H9 (cell line): ENCODE measurements around the gene RFT1. TPM values are rescaled to one million over a fixed set of nuclear protein-coding genes. Genes with fewer than 3 reads are reported as not detected.

Experiments
- DNase-seq: peaks from one replicate; pipeline ENCODE4 v3.0.0-alpha.2; 2017
- H2AFZ ChIP-seq: one replicate; pipeline ENCODE4 v1.6.1; 2013; ENCODE audit warnings: mild to moderate bottlenecking, low read length, control low read depth, moderate library complexity
- H2AK5ac ChIP-seq: 2 replicates; pipeline ENCODE4 v1.6.1; 2013; ENCODE audit warnings: low read length, control low read depth, mixed read lengths; ENCODE audit not compliant: insufficient read length
- H2BK120ac ChIP-seq: one replicate; pipeline ENCODE4 v1.6.1; 2013; ENCODE audit warnings: low read depth, mild to moderate bottlenecking, low read length, control low read depth, inconsistent platforms; ENCODE audit not compliant: poor library complexity, severe bottlenecking
- H2BK12ac ChIP-seq: 2 replicates; pipeline ENCODE4 v1.6.1; 2013; ENCODE audit warnings: low read length, control low read depth, mixed read lengths, low read depth; ENCODE audit not compliant: insufficient read length
- H2BK15ac ChIP-seq: 2 replicates; pipeline ENCODE4 v1.6.1; 2013; ENCODE audit warnings: low read depth, low read length, control low read depth
- H2BK20ac ChIP-seq: one replicate; pipeline ENCODE4 v1.6.1; 2013; ENCODE audit warnings: low read depth, mild to moderate bottlenecking, low read length, control low read depth, inconsistent platforms; ENCODE audit not compliant: poor library complexity, severe bottlenecking
- H2BK5ac ChIP-seq: 2 replicates; pipeline ENCODE4 v1.6.1; 2013; ENCODE audit warnings: low read length, control low read depth, mixed read lengths; ENCODE audit not compliant: insufficient read length
- H3K14ac ChIP-seq: 2 replicates; pipeline ENCODE4 v1.6.1; 2013; ENCODE audit warnings: low read length, control low read depth; ENCODE audit not compliant: insufficient read depth
- H3K18ac ChIP-seq: 2 replicates; pipeline ENCODE4 v1.6.1; 2013; ENCODE audit warnings: low read depth, mild to moderate bottlenecking, mixed read lengths, low read length, control low read depth; ENCODE audit not compliant: insufficient read length
- H3K23ac ChIP-seq: 2 replicates; pipeline ENCODE4 v1.6.1; 2013; ENCODE audit warnings: low read length, control low read depth, mixed read lengths, low read depth; ENCODE audit not compliant: insufficient read length
- H3K23me2 ChIP-seq: 2 replicates; pipeline ENCODE4 v1.6.1; 2013; ENCODE audit warnings: low read depth, mild to moderate bottlenecking, mixed read lengths, low read length, control low read depth; ENCODE audit not compliant: insufficient read length, poor library complexity, severe bottlenecking
- H3K27ac ChIP-seq: 2 replicates; pipeline ENCODE4 v1.5.1; 2013; ENCODE audit warnings: low read length, control low read depth, mixed read lengths, low read depth; ENCODE audit not compliant: insufficient read length
- H3K27me3 ChIP-seq: 2 replicates; pipeline ENCODE4 v1.6.1; 2013; ENCODE audit warnings: low read length, control low read depth, inconsistent platforms; ENCODE audit not compliant: insufficient read depth
- H3K4ac ChIP-seq: 2 replicates; pipeline ENCODE4 v1.6.1; 2013; ENCODE audit warnings: low read depth, mild to moderate bottlenecking, control low read depth, inconsistent platforms, low read length, moderate library complexity
- H3K4me1 ChIP-seq: 2 replicates; pipeline ENCODE4 v1.6.1; 2013; ENCODE audit warnings: low read length, control low read depth, inconsistent platforms; ENCODE audit not compliant: insufficient read depth
- H3K4me2 ChIP-seq: 2 replicates; pipeline ENCODE4 v1.6.1; 2013; ENCODE audit warnings: low read length, control low read depth, mixed read lengths; ENCODE audit not compliant: insufficient read length, insufficient read depth
- H3K56ac ChIP-seq: 2 replicates; pipeline ENCODE4 v1.6.1; 2013; ENCODE audit warnings: low read depth, mild to moderate bottlenecking, mixed read lengths, low read length, control low read depth; ENCODE audit not compliant: insufficient read length
- H3K79me1 ChIP-seq: 2 replicates; pipeline ENCODE4 v1.6.1; 2013; ENCODE audit warnings: low read depth, mild to moderate bottlenecking, moderate library complexity, low read length, control low read depth, inconsistent platforms; ENCODE audit not compliant: insufficient read depth, poor library complexity, severe bottlenecking
- H3K79me2 ChIP-seq: 2 replicates; pipeline ENCODE4 v1.6.1; 2013; ENCODE audit warnings: low read length, control low read depth, inconsistent platforms; ENCODE audit not compliant: insufficient read depth
- H3K9ac ChIP-seq: 2 replicates; pipeline ENCODE4 v1.6.1; 2013; ENCODE audit warnings: low read length, control low read depth, mixed read lengths; ENCODE audit not compliant: insufficient read length; ENCODE audit errors: extremely low read depth
- H3K9me3 ChIP-seq: one replicate; pipeline ENCODE4 v1.6.1; 2013; ENCODE audit warnings: low read depth, low read length, inconsistent platforms; ENCODE audit not compliant: control insufficient read depth
- H3T11ph ChIP-seq: one replicate; pipeline ENCODE4 v1.6.1; 2013; ENCODE audit warnings: mild to moderate bottlenecking, low read length, control low read depth, inconsistent platforms
- H4K20me1 ChIP-seq: one replicate; pipeline ENCODE4 v1.6.1; 2013; ENCODE audit not compliant: control insufficient read depth, insufficient read length, insufficient read depth
- H4K5ac ChIP-seq: 2 replicates; pipeline ENCODE4 v1.6.1; 2013; ENCODE audit warnings: low read depth, mild to moderate bottlenecking, mixed read lengths, low read length, control low read depth; ENCODE audit not compliant: insufficient read length
- H4K8ac ChIP-seq: replicated peaks from 2 replicates; pipeline ENCODE4 v1.6.1; 2013; ENCODE audit warnings: low read length, control low read depth, mixed read lengths, low read depth; ENCODE audit not compliant: insufficient read length
- H4K91ac ChIP-seq: 2 replicates; pipeline ENCODE4 v1.6.1; 2013; ENCODE audit warnings: low read depth, mild to moderate bottlenecking, moderate library complexity, mixed read lengths, low read length, control low read depth; ENCODE audit not compliant: insufficient read length
- H3K27ac Mint-ChIP-seq, 3 experiments: 2 replicates in 2 of 3; 3 replicates in 1 of 3; pipeline ENCODE4 v1.8.0; 2020 to 2021; ENCODE audit warnings: mixed read lengths in 3 of 3, mild to moderate bottlenecking in 1 of 3, moderate library complexity in 1 of 3
- H3K27me3 Mint-ChIP-seq: 2 replicates; pipeline ENCODE4 v1.8.0; 2021; ENCODE audit warnings: low read depth, mild to moderate bottlenecking, moderate library complexity, mixed read lengths
- H3K36me3 Mint-ChIP-seq, 3 experiments: 2 replicates in 2 of 3; 3 replicates in 1 of 3; pipeline ENCODE4 v1.8.0; 2020 to 2021; ENCODE audit warnings: low read depth in 3 of 3, mixed read lengths in 3 of 3; ENCODE audit not compliant: insufficient read depth in 1 of 3
- H3K4me1 Mint-ChIP-seq, 2 experiments: 2 replicates each; pipeline ENCODE4 v1.8.0; 2020; ENCODE audit warnings: mixed read lengths in 2 of 2
- H3K4me3 Mint-ChIP-seq, 2 experiments: 2 replicates in 1 of 2; 3 replicates in 1 of 2; pipeline ENCODE4 v1.8.0; 2020 to 2021; ENCODE audit warnings: mild to moderate bottlenecking in 2 of 2, mixed read lengths in 2 of 2, moderate library complexity in 1 of 2
- H3K9me3 Mint-ChIP-seq, 2 experiments: 2 replicates in 1 of 2; 3 replicates in 1 of 2; pipeline ENCODE4 v1.8.0; 2020; ENCODE audit warnings: mild to moderate bottlenecking in 2 of 2, mixed read lengths in 2 of 2, moderate library complexity in 1 of 2
- WGBS: extraction: QIAGEN DNeasy Blood & Tissue Kit; methylation state at CpG from one replicate; pipeline ENCODE4 v1.1.7; 2013; ENCODE audit warnings: missing lambda C conversion rate, low lambda C conversion rate, mixed read lengths; ENCODE audit not compliant: insufficient read length; ENCODE audit errors: extremely low coverage; 5-methylcytosine and 5-hydroxymethylcytosine counted together
- total RNA-seq: library from RNA; stranded (reverse); gene quantifications from 2 replicates; pipeline ENCODE4 v1.2.1, GENCODE V29; 2021
- TF ChIP-seq, protein P1 (sequence below): fragments of 200-600 bp; sonication (generic); conservative IDR thresholded peaks from 3 replicates; pipeline ENCODE4 v1.8.0; 2021; ENCODE audit warnings: antibody characterized with exemption, mild to moderate bottlenecking

RFT1 gene
- total RNA-seq, 1 experiment from 2014 or later: 24.1 TPM

DNA sequence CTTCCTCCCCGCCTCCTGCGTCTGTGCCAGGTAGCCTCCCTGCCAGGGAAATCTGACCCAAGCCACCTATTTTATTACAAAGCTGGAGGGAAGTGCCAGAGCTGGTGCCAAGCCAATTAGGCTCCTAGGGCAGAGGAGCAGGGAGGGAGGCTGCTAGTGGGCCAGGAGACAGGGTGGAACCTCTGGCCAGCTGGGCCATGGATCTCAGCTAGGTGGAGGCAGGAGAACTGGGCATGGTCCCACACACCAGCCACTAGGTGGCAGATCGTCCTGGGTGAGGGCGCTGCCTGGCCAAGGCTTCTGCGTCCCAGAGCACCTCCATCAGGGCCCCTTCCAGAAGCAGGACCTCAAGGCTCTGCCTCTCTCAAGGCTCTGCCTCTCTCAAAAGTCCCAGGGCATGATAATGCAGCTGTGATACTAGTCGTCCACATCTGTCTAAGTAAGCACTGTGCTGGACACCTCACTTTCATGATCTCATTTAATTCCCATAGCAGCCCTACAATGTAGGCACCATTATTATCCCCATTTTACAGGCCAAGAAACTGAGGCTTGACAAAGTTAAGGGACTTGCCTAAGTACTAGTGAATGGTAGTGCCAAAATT is 4.5 kb upstream of the RFT1 start:
- DNase-seq: peak; percentile 88
- H3K4ac ChIP-seq: no peak overlapping the region
- no peaks in the 10 kb centered on the region for H4K20me1 ChIP-seq
- no peak overlapping the region for H3T11ph ChIP-seq
- no peaks in the 10 kb centered on the region for H3K79me1 ChIP-seq
- H3K9ac ChIP-seq: no peak overlapping the region
- no peak overlapping the region for H2BK5ac ChIP-seq
- H3K9me3 Mint-ChIP-seq: no peaks in the 10 kb centered on the region
- no peak overlapping the region for H2AK5ac ChIP-seq
- H3K27me3 ChIP-seq: no peaks in the 10 kb centered on the region
- no peak overlapping the region for H2AFZ ChIP-seq
- no peak overlapping the region for H4K8ac ChIP-seq
- H3K79me2 ChIP-seq: peaks cover under 1% of the 10 kb centered on the region; the same call in 1 of the 2 replicates
- H3K4me2 ChIP-seq: no peak overlapping the region
- TF ChIP-seq, protein P1, sequence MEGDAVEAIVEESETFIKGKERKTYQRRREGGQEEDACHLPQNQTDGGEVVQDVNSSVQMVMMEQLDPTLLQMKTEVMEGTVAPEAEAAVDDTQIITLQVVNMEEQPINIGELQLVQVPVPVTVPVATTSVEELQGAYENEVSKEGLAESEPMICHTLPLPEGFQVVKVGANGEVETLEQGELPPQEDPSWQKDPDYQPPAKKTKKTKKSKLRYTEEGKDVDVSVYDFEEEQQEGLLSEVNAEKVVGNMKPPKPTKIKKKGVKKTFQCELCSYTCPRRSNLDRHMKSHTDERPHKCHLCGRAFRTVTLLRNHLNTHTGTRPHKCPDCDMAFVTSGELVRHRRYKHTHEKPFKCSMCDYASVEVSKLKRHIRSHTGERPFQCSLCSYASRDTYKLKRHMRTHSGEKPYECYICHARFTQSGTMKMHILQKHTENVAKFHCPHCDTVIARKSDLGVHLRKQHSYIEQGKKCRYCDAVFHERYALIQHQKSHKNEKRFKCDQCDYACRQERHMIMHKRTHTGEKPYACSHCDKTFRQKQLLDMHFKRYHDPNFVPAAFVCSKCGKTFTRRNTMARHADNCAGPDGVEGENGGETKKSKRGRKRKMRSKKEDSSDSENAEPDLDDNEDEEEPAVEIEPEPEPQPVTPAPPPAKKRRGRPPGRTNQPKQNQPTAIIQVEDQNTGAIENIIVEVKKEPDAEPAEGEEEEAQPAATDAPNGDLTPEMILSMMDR: peak; percentile 87
- no peak overlapping the region for H3K18ac ChIP-seq
- no peak overlapping the region for H2BK15ac ChIP-seq
- no CpG with 5 or more reads among the region's 6 CpGs for WGBS
- H3K36me3 Mint-ChIP-seq: peaks cover 0 to 1% (median 1%) of the 10 kb centered on the region in 3 experiments; a peak in 2 of 7 replicates
- peak overlapping the region in 1 of 3 experiments; percentile 28; a peak in 1 of 7 replicates for H3K27ac Mint-ChIP-seq
- H3K27ac ChIP-seq: no peak overlapping the region
- H2BK120ac ChIP-seq: no peak overlapping the region
- no peak overlapping the region for H3K4me3 Mint-ChIP-seq
- no peak overlapping the region for H2BK20ac ChIP-seq
- no peak overlapping the region for H4K5ac ChIP-seq
- H3K14ac ChIP-seq: no peak overlapping the region
- H3K23me2 ChIP-seq: peaks cover 6% of the 10 kb centered on the region
- H2BK12ac ChIP-seq: no peak overlapping the region
- H3K27me3 Mint-ChIP-seq: peaks cover 2% of the 10 kb centered on the region; the same call in 1 of the 2 replicates
- no peaks in the 10 kb centered on the region for H3K4me1 ChIP-seq
- no peak overlapping the region for H4K91ac ChIP-seq
- no peak overlapping the region for H3K56ac ChIP-seq
- no peak overlapping the region for H3K23ac ChIP-seq
- no peaks in the 10 kb centered on the region for H3K9me3 ChIP-seq
- peaks cover 6 to 9% of the 10 kb centered on the region in 2 experiments for H3K4me1 Mint-ChIP-seq
